Measurements from ENCODE around the gene SEC14L1. TPM values are rescaled to one million over a fixed set of nuclear protein-coding genes. Genes with fewer than 3 reads are reported as not detected.

Gene SEC14L1
- total RNA-seq, 2 donors from 2014 or later, result 71.6 to 82.2 TPM

DNA sequence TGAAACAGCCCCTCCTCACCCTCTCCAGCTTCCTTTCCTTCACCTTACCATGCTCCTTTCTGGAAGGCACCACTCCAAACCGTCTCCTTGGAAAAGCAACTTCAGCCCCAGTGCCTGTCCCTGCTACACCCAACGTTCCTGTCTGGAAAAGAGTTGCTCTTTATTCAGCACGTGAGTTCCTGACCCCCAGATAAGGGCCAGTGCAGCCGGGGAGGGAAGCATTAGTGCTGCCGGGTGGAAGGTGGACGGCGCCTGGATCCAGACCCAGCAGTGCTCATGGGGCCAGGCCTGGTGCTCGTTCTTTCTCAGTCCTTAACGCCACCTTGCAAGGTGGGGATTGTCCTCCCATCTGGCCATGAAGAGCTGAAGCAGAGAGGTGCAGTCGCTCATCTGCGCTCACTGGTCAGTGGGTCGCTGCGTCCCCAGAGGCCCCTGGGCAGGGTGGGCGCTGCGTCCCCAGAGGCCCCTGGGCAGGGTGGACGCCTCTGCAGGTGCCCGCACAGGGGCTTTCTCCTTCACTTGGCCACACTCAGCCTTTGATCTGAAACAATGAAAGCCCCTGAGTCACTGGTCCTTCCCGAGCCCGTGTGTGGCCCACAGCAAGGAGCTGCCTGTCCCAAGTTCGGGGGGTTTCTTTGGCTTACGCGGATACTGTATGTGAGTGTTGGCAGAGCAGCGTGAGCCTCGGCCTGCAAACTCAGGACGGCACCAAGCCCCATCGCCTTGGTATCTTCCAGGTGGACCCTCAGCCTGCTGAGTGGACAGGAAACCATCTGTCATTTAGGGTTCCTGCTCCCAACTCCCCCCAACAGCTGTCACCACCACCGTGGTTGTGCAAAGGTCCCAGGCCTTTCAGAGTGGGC is 117.1 kb downstream of the SEC14L1 start:
- ATAC-seq, result no peak
- DNase-seq, result no peak
- intact Hi-C loops (cut with DNase I), result no loop called here

GRCh38 chr17:77258638-77259037 is 117.9 kb downstream of the SEC14L1 start:
- ATAC-seq (no peak), DNase-seq (no peak)
- intact Hi-C loops (cut with DNase I), result no loop called here

DNA sequence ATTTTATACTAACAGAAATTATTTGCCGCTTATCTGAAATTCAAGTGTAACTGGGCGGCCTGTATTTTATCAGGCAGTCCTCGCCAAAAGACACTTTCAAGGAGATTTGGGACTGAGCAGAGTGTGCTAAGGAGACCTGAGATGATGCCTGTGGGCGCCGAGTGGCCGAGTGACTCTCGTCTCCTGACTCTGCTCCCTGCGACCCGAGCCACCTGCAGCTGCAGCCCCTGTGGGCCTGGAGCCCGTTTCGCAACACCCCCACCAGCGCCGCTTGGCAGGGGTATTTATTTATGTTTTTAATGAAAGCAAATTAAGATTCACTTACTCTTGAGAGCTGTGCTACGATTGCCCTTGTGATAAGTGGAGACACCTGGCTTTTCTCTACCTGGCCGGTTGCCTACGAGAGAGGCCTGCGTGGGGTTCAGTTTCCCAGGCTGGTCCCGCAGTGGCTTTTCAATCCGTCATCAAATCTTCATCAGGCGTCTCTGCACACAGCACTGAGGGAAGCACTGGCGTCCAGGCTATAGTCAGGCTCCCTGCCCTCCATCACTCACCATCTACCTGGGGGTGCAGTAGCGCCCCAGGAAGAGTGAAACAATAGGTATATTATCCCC is 124.0 kb downstream of the SEC14L1 start:
- intact Hi-C loops (cut with DNase I), result no loop called here
- ATAC-seq, result no peak
- no peak for DNase-seq

GRCh38 chr17:77266213-77266612 is 125.4 kb downstream of the SEC14L1 start:
- intact Hi-C loops (cut with DNase I), result no loop called here
- no peak for ATAC-seq
- DNase-seq, result no peak
